K562 (cell line): ENCODE measurements around the gene SMAD1. TPM values are rescaled to one million over a fixed set of nuclear protein-coding genes. Genes with fewer than 3 reads are reported as not detected.

Experiments used
- ATAC-seq: fragments of 200-7000 bp; cut with Tn5 transposase; 3 replicates; pipeline ENCODE4 v1.9.1; 2020; ENCODE audit warnings: moderate library complexity
- BruUV-seq: library from RNA; stranded (reverse); fragments of 400-500 nt; replicated peaks from 2 replicates; lab custom pipeline; 2021; lab: Mats Ljungman, UMichigan
- CTCF ChIA-PET: fragments of 300-600 bp; formaldehyde crosslinking; extraction: SDS; loops from one replicate; lab custom pipeline; 2021; ENCODE audit warnings: low intra/inter-chr PET ratio; lab: Yijun Ruan, JAX
- POLR2A ChIA-PET: fragments of 300-600, 350-650 bp; sonication (Branson Sonifier 250); formaldehyde crosslinking; extraction: SDS; loops from one replicate; lab custom pipeline; 2021; ENCODE audit warnings: antibody characterized with exemption, inconsistent platforms; lab: Yijun Ruan, JAX
- DNase-seq, 4 experiments: peaks; one replicate each; pipeline versions ENCODE4 v3.0.0 to v3.0.0-alpha.2; 2011 to 2018; ENCODE audit warnings: low spot score in 3 of 4, mixed read lengths in 3 of 4; ENCODE audit errors: extremely low read depth in 1 of 4
- FAIRE-seq: peaks from 2 replicates; lab custom pipeline; 2011; peaks lifted over from hg19 to GRCh38; lab: Jason Lieb, UNC
- H2AFZ ChIP-seq: 2 replicates; pipeline ENCODE4 v1.6.0; 2011; ENCODE audit warnings: low read depth, low read length, control low read depth, inconsistent platforms
- H3K27ac ChIP-seq: fragments of 200-600 bp; 3 replicates; pipeline ENCODE4 v1.8.0; 2011; ENCODE audit warnings: low read depth, mild to moderate bottlenecking, control low read depth, inconsistent platforms, low read length, moderate library complexity, mixed read lengths; ENCODE audit errors: extremely low read depth
- H3K27me3 ChIP-seq, 2 experiments: fragments of 300-600 bp in 1 of 2; 2 replicates in 1 of 2; 3 replicates in 1 of 2; pipeline versions ENCODE4 v1.6.0 to v1.8.0; 2011; ENCODE audit warnings: inconsistent platforms in 2 of 2, low read length in 2 of 2, mild to moderate bottlenecking in 1 of 2, mixed read lengths in 1 of 2, moderate library complexity in 1 of 2; ENCODE audit not compliant: control insufficient read depth in 2 of 2, insufficient read depth in 2 of 2
- H3K36me3 ChIP-seq: fragments of 300-600 bp; 3 replicates; pipeline ENCODE4 v1.8.0; 2011; ENCODE audit warnings: mild to moderate bottlenecking, low read length, inconsistent platforms; ENCODE audit not compliant: control insufficient read depth, insufficient read depth
- H3K4me1 ChIP-seq, 2 experiments: fragments of 200-600 bp in 1 of 2; replicated peaks in 1 of 2; 2 replicates in 1 of 2; 3 replicates in 1 of 2; pipeline versions ENCODE4 v1.5.1 to v1.8.0; 2011; ENCODE audit warnings: inconsistent platforms in 2 of 2, low read length in 2 of 2, mild to moderate bottlenecking in 1 of 2, mixed read lengths in 1 of 2, moderate library complexity in 1 of 2; ENCODE audit not compliant: control insufficient read depth in 2 of 2, insufficient read depth in 2 of 2
- H3K4me2 ChIP-seq: 2 replicates; pipeline ENCODE4 v1.6.1; 2011; ENCODE audit warnings: low read length, control low read depth, inconsistent platforms, mixed read lengths; ENCODE audit not compliant: insufficient read depth
- H3K4me3 ChIP-seq: fragments of 200-600 bp; sonication (generic), shearing (Covaris generic); 2 replicates; pipeline ENCODE4 v1.5.1; 2016; ENCODE audit warnings: control low read depth, inconsistent platforms
- H3K79me2 ChIP-seq: fragments of 200-600 bp; 3 replicates; pipeline ENCODE4 v1.8.0; 2011; ENCODE audit warnings: low read length, inconsistent platforms; ENCODE audit not compliant: control insufficient read depth, insufficient read depth
- H3K9ac ChIP-seq, 2 experiments: 2 replicates each; pipeline versions ENCODE4 v1.6.0 to v1.6.1; 2011; ENCODE audit warnings: low read depth in 2 of 2, low read length in 2 of 2, control low read depth in 1 of 2, inconsistent platforms in 1 of 2, mild to moderate bottlenecking in 1 of 2, mixed read lengths in 1 of 2; ENCODE audit not compliant: insufficient read depth in 1 of 2
- H3K9me1 ChIP-seq: one replicate; pipeline ENCODE4 v1.6.0; 2011; ENCODE audit warnings: inconsistent platforms, mild to moderate bottlenecking, low read length, moderate library complexity; ENCODE audit not compliant: control insufficient read depth, insufficient read depth
- H3K9me3 ChIP-seq: replicated peaks from 2 replicates; pipeline ENCODE4 v1.5.1; 2011; ENCODE audit warnings: low read depth, low read length, inconsistent platforms; ENCODE audit not compliant: control insufficient read depth, insufficient read depth
- H4K20me1 ChIP-seq: replicated peaks from 2 replicates; pipeline ENCODE4 v1.6.1; 2011; ENCODE audit warnings: low read length, inconsistent platforms, mixed read lengths; ENCODE audit not compliant: control insufficient read depth, insufficient read depth
- C11orf30 ChIP-seq: fragments of 450-650 bp; IDR thresholded peaks from 2 replicates; pipeline ENCODE4 v1.6.1; 2016; ENCODE audit warnings: low read depth, mild to moderate bottlenecking
- CBFB ChIP-seq: sonication (generic); formaldehyde crosslinking; IDR thresholded peaks from 2 replicates; pipeline ENCODE4 v1.4.0; 2020; ENCODE audit warnings: mild to moderate bottlenecking, missing genetic modification reagents
- FUS ChIP-seq: fragments of 200-400 bp; formaldehyde crosslinking; optimal IDR thresholded peaks from 2 replicates; pipeline ENCODE3; 2017; ENCODE audit warnings: low read depth, low read length
- L3MBTL2 ChIP-seq: fragments of 450-650 bp; IDR thresholded peaks from 2 replicates; pipeline ENCODE4 v1.6.1; 2016; ENCODE audit warnings: mild to moderate bottlenecking, moderate library complexity
- MAFF ChIP-seq: IDR thresholded peaks from 2 replicates; pipeline ENCODE4 v1.6.1; 2012; ENCODE audit warnings: low read length, improper control_type of control experiment
- MAFG ChIP-seq: fragments of 450-650 bp; conservative IDR thresholded peaks from 2 replicates; pipeline ENCODE4 v1.6.1; 2016; ENCODE audit warnings: missing genetic modification characterization, missing compliant biosample characterization
- NEUROD1 ChIP-seq: fragments of 150-350 bp; IDR thresholded peaks from 2 replicates; pipeline ENCODE4 v1.6.1; 2014; ENCODE audit warnings: borderline replicate concordance, low read length, low read depth; ENCODE audit not compliant: partially characterized antibody
- RFX7 ChIP-seq: fragments of 250-450 bp; sonication (Bioruptor Pico); IDR thresholded peaks from 2 replicates; pipeline ENCODE4 v1.5.1; 2021; ENCODE audit warnings: mild to moderate bottlenecking
- SAFB2 ChIP-seq: fragments of 200-400 bp; formaldehyde crosslinking; IDR thresholded peaks from 2 replicates; pipeline ENCODE4 v1.6.1; 2018; ENCODE audit warnings: borderline replicate concordance, low read length, low read depth, moderate library complexity; ENCODE audit not compliant: severe bottlenecking
- SIX5 ChIP-seq, 2 experiments: IDR thresholded peaks; 2 replicates each; pipeline ENCODE4 v1.6.1; 2011; ENCODE audit warnings: low read length in 2 of 2, borderline replicate concordance in 1 of 2, low read depth in 1 of 2, mild to moderate bottlenecking in 1 of 2, moderate library complexity in 1 of 2; ENCODE audit not compliant: insufficient read depth in 1 of 2
- ZNF175 ChIP-seq: fragments of 200-800 bp; sonication (Bioruptor generic); IDR thresholded peaks from 2 replicates; pipeline ENCODE4 v1.6.1; 2016; ENCODE audit warnings: low read depth, mild to moderate bottlenecking, missing genetic modification characterization, missing compliant biosample characterization
- ZNF778 ChIP-seq: fragments of 450-650 bp; formaldehyde crosslinking; IDR thresholded peaks from 2 replicates; pipeline ENCODE4 v1.4.0; 2020; ENCODE audit warnings: mild to moderate bottlenecking, moderate library complexity
- ZNF79 ChIP-seq: fragments of 250-450 bp; sonication (Bioruptor Pico); IDR thresholded peaks from 2 replicates; pipeline ENCODE4 v1.4.0; 2020; ENCODE audit warnings: low read depth, mild to moderate bottlenecking, moderate library complexity
- WGBS: fragments of 100-300 bp; shearing (Covaris generic); methylation state at CpG from one replicate; pipeline ENCODE4 v1.1.6; 2016; ENCODE audit warnings: low coverage, mixed read lengths; ENCODE audit not compliant: insufficient coverage; ENCODE audit errors: missing lambda C conversion rate; 5-methylcytosine and 5-hydroxymethylcytosine counted together
- in situ Hi-C: fragments of 300-500 bp; cut with MboI; formaldehyde crosslinking; loops from 4 replicates; pipeline ENCODE4 v1.15.0; 2018; ENCODE audit warnings: inconsistent platforms, mixed read lengths
- intact Hi-C: fragments of 100-400 bp; cut with micrococcal nuclease; formaldehyde crosslinking; loops from 2 replicates; pipeline ENCODE4 v1.14.2; 2022
- polyA plus RNA-seq, 8 experiments: library from polyadenylated mRNA; depleted of rRNA in 4 of 8; stranded (reverse) in 5 of 8; unstranded in 3 of 8; fragments of >200 nt; fragmentation: Nextera tagmentation in 2 of 8; fragmentation: Illumina TruSeq in 1 of 8; extraction: Ambion mirVana in 2 of 8; extraction: Trizol in 1 of 8; gene quantifications; 2 replicates each; pipeline versions ENCODE4 v1.2.1 to v1.2.3, GENCODE V29; 2011 to 2014; ENCODE audit warnings: inconsistent platforms in 1 of 8, missing spikeins in 1 of 8
- total RNA-seq, 7 experiments: library from RNA; depleted of rRNA in 6 of 7; stranded (reverse); fragments of >200 nt in 6 of 7; fragmentation: Illumina TruSeq in 2 of 7; extraction: Trizol in 2 of 7; gene quantifications; 2 replicates each; pipeline versions ENCODE4 v1.2.1 to v1.2.3, GENCODE V29; 2011 to 2021; ENCODE audit warnings: low replicate concordance in 1 of 7
- TF ChIP-seq, protein P1 (sequence below): fragments of 450-650 bp; formaldehyde crosslinking; IDR thresholded peaks from 2 replicates; pipeline ENCODE4 v1.4.0; 2020; ENCODE audit warnings: mild to moderate bottlenecking, moderate library complexity
- TF ChIP-seq, protein P2 (sequence below): fragments of 450-650 bp; IDR thresholded peaks from 2 replicates; pipeline ENCODE4 v1.6.1; 2016; ENCODE audit warnings: missing biosample characterization, missing genetic modification characterization
- TF ChIP-seq, protein P3 (sequence below): fragments of 250-450 bp; sonication (Bioruptor Pico); IDR thresholded peaks from 2 replicates; pipeline ENCODE4 v1.4.0; 2020; ENCODE audit warnings: mild to moderate bottlenecking, moderate library complexity
- TF ChIP-seq, protein P4 (sequence below): fragments of 450-650 bp; formaldehyde crosslinking; IDR thresholded peaks from 2 replicates; pipeline ENCODE4 v1.4.0; 2022; ENCODE audit warnings: missing genetic modification characterization

The SMAD1 gene
- total and polyA plus RNA-seq, 9 of the 15 experiments (the other 6 are each of a cell fraction or from before 2014, with no cell fraction given): 0.05 to 0.54 (median 0.21) TPM; not detected in 3

DNA sequence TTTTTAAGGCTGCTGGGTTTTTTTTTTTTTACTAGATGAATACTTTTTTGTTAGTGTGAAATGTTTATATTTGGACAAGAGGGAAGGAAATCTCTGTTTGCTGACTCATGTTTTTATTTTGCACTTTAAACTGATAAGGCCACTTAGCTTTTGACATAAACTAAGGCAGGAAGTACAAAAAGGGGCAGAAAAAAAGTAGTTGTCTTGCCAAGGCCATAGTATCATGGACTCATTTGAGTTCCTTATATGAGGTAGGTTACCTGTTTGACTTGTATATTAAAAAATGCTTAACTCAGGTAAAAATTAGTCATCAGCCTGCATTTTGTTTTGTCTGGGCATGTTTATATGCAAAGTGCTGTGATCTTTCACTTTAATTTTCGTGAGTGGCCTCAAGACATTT, 26.0 kb downstream of the SMAD1 start:
- intact Hi-C loops (no loop called here), in situ Hi-C loops (no loop called here)
- 0% methylated on average over 1 of the region's 1 CpG for WGBS
- H3K4me1 ChIP-seq: no peaks in the 10 kb centered on the region
- DNase-seq (no peak), ATAC-seq (no peak), FAIRE-seq (no peak)
- POLR2A ChIA-PET: no interaction called here
- BruUV-seq: no TSS peak
- no peak overlapping the region for H3K4me3 ChIP-seq
- H3K27me3 ChIP-seq: no peaks in the 10 kb centered on the region
- no peaks in the 10 kb centered on the region; the same call in 1 of the 2 replicates for H3K9me3 ChIP-seq
- no peaks in the 10 kb centered on the region for H4K20me1 ChIP-seq
- H3K79me2 ChIP-seq: no peaks in the 10 kb centered on the region
- no peak overlapping the region for H3K27ac ChIP-seq
- CTCF ChIA-PET: no interaction called here
- no peaks in the 10 kb centered on the region for H3K9me1 ChIP-seq
- no peak overlapping the region for H3K9ac ChIP-seq
- H3K4me2 ChIP-seq: no peak overlapping the region
- H3K36me3 ChIP-seq: no peaks in the 10 kb centered on the region
- no peak overlapping the region for H2AFZ ChIP-seq
- TF ChIP-seq ZNF778 (CRISPR knock-in tag): no peak
- TF ChIP-seq L3MBTL2: no peak
- no peak for TF ChIP-seq RFX7 (CRISPR knock-in tag)
- no peak for TF ChIP-seq FUS
- TF ChIP-seq CBFB (CRISPR knock-in tag): no peak
- peak; percentile 68 for TF ChIP-seq MAFF
- peak; percentile 82 for TF ChIP-seq C11orf30
- no peak for TF ChIP-seq NEUROD1
- TF ChIP-seq, protein P1, sequence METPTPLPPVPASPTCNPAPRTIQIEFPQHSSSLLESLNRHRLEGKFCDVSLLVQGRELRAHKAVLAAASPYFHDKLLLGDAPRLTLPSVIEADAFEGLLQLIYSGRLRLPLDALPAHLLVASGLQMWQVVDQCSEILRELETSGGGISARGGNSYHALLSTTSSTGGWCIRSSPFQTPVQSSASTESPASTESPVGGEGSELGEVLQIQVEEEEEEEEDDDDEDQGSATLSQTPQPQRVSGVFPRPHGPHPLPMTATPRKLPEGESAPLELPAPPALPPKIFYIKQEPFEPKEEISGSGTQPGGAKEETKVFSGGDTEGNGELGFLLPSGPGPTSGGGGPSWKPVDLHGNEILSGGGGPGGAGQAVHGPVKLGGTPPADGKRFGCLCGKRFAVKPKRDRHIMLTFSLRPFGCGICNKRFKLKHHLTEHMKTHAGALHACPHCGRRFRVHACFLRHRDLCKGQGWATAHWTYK (CRISPR knock-in tag): no peak
- no peak for TF ChIP-seq ZNF175 (CRISPR knock-in tag)
- TF ChIP-seq, protein P2, sequence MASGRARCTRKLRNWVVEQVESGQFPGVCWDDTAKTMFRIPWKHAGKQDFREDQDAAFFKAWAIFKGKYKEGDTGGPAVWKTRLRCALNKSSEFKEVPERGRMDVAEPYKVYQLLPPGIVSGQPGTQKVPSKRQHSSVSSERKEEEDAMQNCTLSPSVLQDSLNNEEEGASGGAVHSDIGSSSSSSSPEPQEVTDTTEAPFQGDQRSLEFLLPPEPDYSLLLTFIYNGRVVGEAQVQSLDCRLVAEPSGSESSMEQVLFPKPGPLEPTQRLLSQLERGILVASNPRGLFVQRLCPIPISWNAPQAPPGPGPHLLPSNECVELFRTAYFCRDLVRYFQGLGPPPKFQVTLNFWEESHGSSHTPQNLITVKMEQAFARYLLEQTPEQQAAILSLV (tag): no peak
- TF ChIP-seq, protein P3, sequence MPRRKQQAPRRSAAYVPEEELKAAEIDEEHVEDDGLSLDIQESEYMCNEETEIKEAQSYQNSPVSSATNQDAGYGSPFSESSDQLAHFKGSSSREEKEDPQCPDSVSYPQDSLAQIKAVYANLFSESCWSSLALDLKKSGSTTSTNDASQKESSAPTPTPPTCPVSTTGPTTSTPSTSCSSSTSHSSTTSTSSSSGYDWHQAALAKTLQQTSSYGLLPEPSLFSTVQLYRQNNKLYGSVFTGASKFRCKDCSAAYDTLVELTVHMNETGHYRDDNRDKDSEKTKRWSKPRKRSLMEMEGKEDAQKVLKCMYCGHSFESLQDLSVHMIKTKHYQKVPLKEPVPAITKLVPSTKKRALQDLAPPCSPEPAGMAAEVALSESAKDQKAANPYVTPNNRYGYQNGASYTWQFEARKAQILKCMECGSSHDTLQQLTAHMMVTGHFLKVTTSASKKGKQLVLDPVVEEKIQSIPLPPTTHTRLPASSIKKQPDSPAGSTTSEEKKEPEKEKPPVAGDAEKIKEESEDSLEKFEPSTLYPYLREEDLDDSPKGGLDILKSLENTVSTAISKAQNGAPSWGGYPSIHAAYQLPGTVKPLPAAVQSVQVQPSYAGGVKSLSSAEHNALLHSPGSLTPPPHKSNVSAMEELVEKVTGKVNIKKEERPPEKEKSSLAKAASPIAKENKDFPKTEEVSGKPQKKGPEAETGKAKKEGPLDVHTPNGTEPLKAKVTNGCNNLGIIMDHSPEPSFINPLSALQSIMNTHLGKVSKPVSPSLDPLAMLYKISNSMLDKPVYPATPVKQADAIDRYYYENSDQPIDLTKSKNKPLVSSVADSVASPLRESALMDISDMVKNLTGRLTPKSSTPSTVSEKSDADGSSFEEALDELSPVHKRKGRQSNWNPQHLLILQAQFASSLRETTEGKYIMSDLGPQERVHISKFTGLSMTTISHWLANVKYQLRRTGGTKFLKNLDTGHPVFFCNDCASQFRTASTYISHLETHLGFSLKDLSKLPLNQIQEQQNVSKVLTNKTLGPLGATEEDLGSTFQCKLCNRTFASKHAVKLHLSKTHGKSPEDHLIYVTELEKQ (CRISPR knock-in tag): no peak
- TF ChIP-seq, protein P4, sequence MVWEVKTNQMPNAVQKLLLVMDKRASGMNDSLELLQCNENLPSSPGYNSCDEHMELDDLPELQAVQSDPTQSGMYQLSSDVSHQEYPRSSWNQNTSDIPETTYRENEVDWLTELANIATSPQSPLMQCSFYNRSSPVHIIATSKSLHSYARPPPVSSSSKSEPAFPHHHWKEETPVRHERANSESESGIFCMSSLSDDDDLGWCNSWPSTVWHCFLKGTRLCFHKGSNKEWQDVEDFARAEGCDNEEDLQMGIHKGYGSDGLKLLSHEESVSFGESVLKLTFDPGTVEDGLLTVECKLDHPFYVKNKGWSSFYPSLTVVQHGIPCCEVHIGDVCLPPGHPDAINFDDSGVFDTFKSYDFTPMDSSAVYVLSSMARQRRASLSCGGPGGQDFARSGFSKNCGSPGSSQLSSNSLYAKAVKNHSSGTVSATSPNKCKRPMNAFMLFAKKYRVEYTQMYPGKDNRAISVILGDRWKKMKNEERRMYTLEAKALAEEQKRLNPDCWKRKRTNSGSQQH (CRISPR knock-in tag): no peak
- TF ChIP-seq SAFB2: no peak
- no peak for TF ChIP-seq ZNF79 (CRISPR knock-in tag)
- no peak for TF ChIP-seq SIX5 (IDR thresholded peaks at IDR 0.05; ENCODE audit: borderline replicate concordance in 1 of 2, insufficient read depth in 1 of 2, low read depth in 1 of 2, low read length in 2 of 2)
- peak; percentile 73 for TF ChIP-seq MAFG (tag)
